Type B pancreatic cell (in vitro differentiated cells): ENCODE results near the gene CAP1. TPM values are rescaled to one million over a fixed set of nuclear protein-coding genes. Genes with fewer than 3 reads are reported as not detected.

ENCODE experiments used
- DNase-seq: peaks from one replicate; pipeline ENCODE4 v3.0.0; 2021; ENCODE audit warnings: mixed read lengths; ENCODE audit not compliant: unreplicated experiment; ENCODE audit errors: extremely low spot score
- H3K27ac Mint-ChIP-seq: 2 replicates; pipeline ENCODE4 v1.8.0; 2021; ENCODE audit warnings: mild to moderate bottlenecking, mixed read lengths
- H3K27me3 Mint-ChIP-seq: 2 replicates; pipeline ENCODE4 v1.8.0; 2021; ENCODE audit warnings: mixed read lengths
- H3K36me3 Mint-ChIP-seq: 2 replicates; pipeline ENCODE4 v1.8.0; 2021; ENCODE audit warnings: mixed read lengths
- H3K4me1 Mint-ChIP-seq: one replicate; pipeline ENCODE4 v1.8.0; 2021; ENCODE audit warnings: mixed read lengths; ENCODE audit not compliant: unreplicated experiment
- H3K4me3 Mint-ChIP-seq: 2 replicates; pipeline ENCODE4 v1.8.0; 2021; ENCODE audit warnings: mild to moderate bottlenecking, mixed read lengths
- H3K9me3 Mint-ChIP-seq: 2 replicates; pipeline ENCODE4 v1.8.0; 2021; ENCODE audit warnings: mixed read lengths
- CTCF ChIP-seq: fragments of 200-600 bp; sonication (generic); conservative IDR thresholded peaks from 2 replicates; pipeline ENCODE4 v1.5.0; 2021; ENCODE audit warnings: antibody characterized with exemption, mild to moderate bottlenecking
- total RNA-seq: library from RNA; stranded (reverse); gene quantifications from 2 replicates; pipeline ENCODE4 v1.2.1, GENCODE V29; 2021; ENCODE audit warnings: low replicate concordance

Gene CAP1
- total RNA-seq, 1 donor from 2014 or later: 210 TPM

- H3K36me3 Mint-ChIP-seq: peaks cover 13% of the 10 kb centered on the region
- H3K27ac Mint-ChIP-seq: peak overlapping the region; percentile 27
- no peak overlapping the region for H3K4me3 Mint-ChIP-seq
- H3K9me3 Mint-ChIP-seq: no peaks in the 10 kb centered on the region
- TF ChIP-seq CTCF: no peak
- H3K4me1 Mint-ChIP-seq: peaks cover 9% of the 10 kb centered on the region
- no peak for DNase-seq
- H3K27me3 Mint-ChIP-seq: no peaks in the 10 kb centered on the region
Measured at GRCh38 chr1:40058097-40058452, 17.5 kb downstream of the CAP1 start.

- Mint-ChIP-seq H3K36me3 (peaks cover 16% of the 10 kb centered on the region), H3K9me3 (no peaks in the 10 kb centered on the region), H3K4me3 (no peak overlapping the region), H3K27ac (peak overlapping the region; percentile 27), H3K27me3 (no peaks in the 10 kb centered on the region), H3K4me1 (peaks cover 9% of the 10 kb centered on the region)
- no peak for TF ChIP-seq CTCF
- no peak for DNase-seq
Measured at GRCh38 chr1:40058453-40059337, 18.2 kb downstream of the CAP1 start.

GRCh38 chr1:40059338-40059959, 18.9 kb downstream of the CAP1 start:
- peak overlapping the region; percentile 35 for H3K27ac Mint-ChIP-seq
- no peak overlapping the region for H3K4me3 Mint-ChIP-seq
- peaks cover 9% of the 10 kb centered on the region for H3K4me1 Mint-ChIP-seq

GRCh38 chr1:40059960-40060750, 19.6 kb downstream of the CAP1 start:
- Mint-ChIP-seq H3K27me3 (no peaks in the 10 kb centered on the region), H3K27ac (no peak overlapping the region), H3K36me3 (peaks cover 19% of the 10 kb centered on the region), H3K4me1 (peaks cover 9% of the 10 kb centered on the region), H3K4me3 (no peak overlapping the region), H3K9me3 (no peaks in the 10 kb centered on the region)
- TF ChIP-seq CTCF: no peak
- DNase-seq: no peak

More at GRCh38 chr1:40059338-40059959, 18.9 kb downstream of the CAP1 start:
- Mint-ChIP-seq H3K36me3 (peaks cover 23% of the 10 kb centered on the region), H3K9me3 (no peaks in the 10 kb centered on the region), H3K27me3 (no peaks in the 10 kb centered on the region)
- no peak for DNase-seq
- TF ChIP-seq CTCF: no peak

- Mint-ChIP-seq H3K27me3 (no peaks in the 10 kb centered on the region), H3K36me3 (peaks cover 47% of the 10 kb centered on the region), H3K4me1 (no peaks in the 10 kb centered on the region), H3K27ac (no peak overlapping the region), H3K9me3 (no peaks in the 10 kb centered on the region), H3K4me3 (no peak overlapping the region)
- no peak for TF ChIP-seq CTCF
- no peak for DNase-seq
Measured at GRCh38 chr1:40064797-40065499, 24.4 kb downstream of the CAP1 start.
